Suprapubic skin (tissue), 4 donors: ENCODE data around the gene RYR3. TPM values are rescaled to one million over a fixed set of nuclear protein-coding genes. Genes with fewer than 3 reads are reported as not detected.

Experiments
- DNase-seq, 2 donors: peaks; one replicate each; pipeline ENCODE4 v3.0.0-alpha.2; 2019; ENCODE audit warnings: low spot score in 2 of 2
- H3K27ac ChIP-seq: fragments of 200-600 bp; sonication (generic); one replicate; pipeline ENCODE4 v1.5.1; 2019
- H3K27me3 ChIP-seq: fragments of 200-600 bp; sonication (generic); one replicate; pipeline ENCODE4 v1.5.1; 2019
- H3K36me3 ChIP-seq: fragments of 200-600 bp; sonication (generic); one replicate; pipeline ENCODE4 v1.5.1; 2019
- H3K4me1 ChIP-seq: fragments of 200-600 bp; sonication (generic); one replicate; pipeline ENCODE4 v1.5.1; 2019
- H3K4me3 ChIP-seq: fragments of 200-600 bp; sonication (generic); one replicate; pipeline ENCODE4 v1.5.1; 2019; ENCODE audit warnings: mild to moderate bottlenecking
- H3K9me3 ChIP-seq: fragments of 200-600 bp; sonication (generic); one replicate; pipeline ENCODE4 v1.5.1; 2019
- EP300 ChIP-seq: sonication (generic); formaldehyde crosslinking; IDR thresholded peaks from one replicate; pipeline ENCODE4 v1.6.1; 2017; ENCODE audit warnings: antibody characterized with exemption
- POLR2A ChIP-seq, 2 donors: fragments of 450-650 bp; IDR thresholded peaks; one replicate each; pipeline ENCODE4 v1.6.1; 2017; ENCODE audit warnings: antibody characterized with exemption in 2 of 2, mild to moderate bottlenecking in 2 of 2, moderate library complexity in 2 of 2
- POLR2AphosphoS5 ChIP-seq, 3 donors: sonication (generic); formaldehyde crosslinking; IDR thresholded peaks; one replicate each; pipeline ENCODE4 v1.6.1; 2017; ENCODE audit warnings: antibody characterized with exemption in 3 of 3
- WGBS: methylation state at CpG from one replicate; pipeline ENCODE4 v1.1.5; 2018; 5-methylcytosine and 5-hydroxymethylcytosine counted together
- total RNA-seq, 4 donors: library from RNA; depleted of rRNA; stranded (reverse); fragments of >200 nt; gene quantifications; one replicate each; pipeline ENCODE4 v1.1.0, GENCODE V29; 2016
- TF ChIP-seq, protein P1 (sequence below), 2 donors: fragments of 200-600 bp in 1 of 2; fragments of 450-650 bp in 1 of 2; sonication (generic) in 1 of 2; IDR thresholded peaks; one replicate each; pipeline ENCODE4 v1.5.1; 2016 to 2019; ENCODE audit warnings: antibody characterized with exemption in 2 of 2, mild to moderate bottlenecking in 1 of 2, moderate library complexity in 1 of 2

The RYR3 gene
- total RNA-seq, 4 donors from 2014 or later: 0.38 to 2.0 (median 0.80) TPM

DNA sequence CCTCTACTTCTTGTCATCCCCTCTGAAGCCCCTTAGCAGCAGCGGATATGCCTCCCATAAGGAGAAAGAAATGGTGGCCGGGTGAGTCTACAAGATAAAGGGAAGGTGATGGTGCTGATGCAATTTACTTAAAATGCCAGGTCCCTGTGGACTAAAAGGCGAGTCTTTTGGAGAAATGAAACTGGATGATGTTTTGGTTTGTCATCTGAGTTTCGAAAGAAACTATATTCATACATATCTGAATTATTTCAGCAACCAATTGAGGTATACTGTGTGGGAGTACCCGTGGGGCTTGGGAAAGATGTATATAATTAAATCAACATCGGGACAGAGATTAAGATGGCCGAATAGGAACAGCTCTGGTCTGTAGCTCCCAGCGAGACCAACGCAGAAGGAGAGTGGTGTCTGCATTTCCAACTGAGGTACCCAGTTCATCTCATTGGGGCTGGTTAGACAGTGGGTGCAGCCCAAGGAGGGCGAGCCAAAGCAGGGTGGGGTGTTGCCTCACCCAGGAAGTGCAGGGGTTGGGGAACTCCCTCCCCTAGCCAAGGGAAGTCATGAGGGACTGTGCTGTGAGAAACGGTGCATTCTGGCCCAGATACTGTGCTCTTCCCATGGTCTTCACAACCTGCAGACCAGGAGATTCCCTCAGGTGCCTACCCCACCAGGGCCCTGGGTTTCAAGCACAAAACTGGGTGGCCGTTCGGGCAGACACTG is 446.9 kb downstream of the RYR3 start:
- no peak for DNase-seq
- Histone ChIP-seq H3K4me1 (no peaks in the 10 kb centered on the region), H3K27ac (no peak overlapping the region), H3K9me3 (no peaks in the 10 kb centered on the region), H3K36me3 (no peaks in the 10 kb centered on the region), H3K27me3 (peaks cover 4% of the 10 kb centered on the region), H3K4me3 (no peak overlapping the region)
- WGBS: 82% methylated on average over 11 of the region's 13 CpGs
- no peak for TF ChIP-seq EP300
- no peak for TF ChIP-seq POLR2AphosphoS5 (IDR thresholded peaks at IDR 0.05)
- TF ChIP-seq POLR2A (IDR thresholded peaks at IDR 0.05): no peak
- TF ChIP-seq, protein P1, sequence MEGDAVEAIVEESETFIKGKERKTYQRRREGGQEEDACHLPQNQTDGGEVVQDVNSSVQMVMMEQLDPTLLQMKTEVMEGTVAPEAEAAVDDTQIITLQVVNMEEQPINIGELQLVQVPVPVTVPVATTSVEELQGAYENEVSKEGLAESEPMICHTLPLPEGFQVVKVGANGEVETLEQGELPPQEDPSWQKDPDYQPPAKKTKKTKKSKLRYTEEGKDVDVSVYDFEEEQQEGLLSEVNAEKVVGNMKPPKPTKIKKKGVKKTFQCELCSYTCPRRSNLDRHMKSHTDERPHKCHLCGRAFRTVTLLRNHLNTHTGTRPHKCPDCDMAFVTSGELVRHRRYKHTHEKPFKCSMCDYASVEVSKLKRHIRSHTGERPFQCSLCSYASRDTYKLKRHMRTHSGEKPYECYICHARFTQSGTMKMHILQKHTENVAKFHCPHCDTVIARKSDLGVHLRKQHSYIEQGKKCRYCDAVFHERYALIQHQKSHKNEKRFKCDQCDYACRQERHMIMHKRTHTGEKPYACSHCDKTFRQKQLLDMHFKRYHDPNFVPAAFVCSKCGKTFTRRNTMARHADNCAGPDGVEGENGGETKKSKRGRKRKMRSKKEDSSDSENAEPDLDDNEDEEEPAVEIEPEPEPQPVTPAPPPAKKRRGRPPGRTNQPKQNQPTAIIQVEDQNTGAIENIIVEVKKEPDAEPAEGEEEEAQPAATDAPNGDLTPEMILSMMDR (IDR thresholded peaks at IDR 0.05): no peak

- no peaks in the 10 kb centered on the region for H3K36me3 ChIP-seq
- H3K4me1 ChIP-seq: no peaks in the 10 kb centered on the region
- no peak for DNase-seq
- TF ChIP-seq, protein P1 (IDR thresholded peaks at IDR 0.05): no peak
- TF ChIP-seq POLR2A (IDR thresholded peaks at IDR 0.05) (no peak), EP300 (no peak), POLR2AphosphoS5 (IDR thresholded peaks at IDR 0.05) (no peak)
- 80% methylated on average over 7 of the region's 7 CpGs for WGBS
- no peak overlapping the region for H3K4me3 ChIP-seq
- H3K9me3 ChIP-seq: no peaks in the 10 kb centered on the region
- H3K27ac ChIP-seq: no peak overlapping the region
- no peaks in the 10 kb centered on the region for H3K27me3 ChIP-seq
These were observed 455.6 kb downstream of the RYR3 start for GRCh38 chr15:33766389-33766788.

- 82% methylated on average over 6 of the region's 6 CpGs for WGBS
- no peak overlapping the region for H3K4me3 ChIP-seq
- H3K36me3 ChIP-seq: no peaks in the 10 kb centered on the region
- H3K4me1 ChIP-seq: no peaks in the 10 kb centered on the region
- H3K27ac ChIP-seq: no peak overlapping the region
- no peaks in the 10 kb centered on the region for H3K27me3 ChIP-seq
- no peak for DNase-seq
- H3K9me3 ChIP-seq: no peaks in the 10 kb centered on the region
- TF ChIP-seq POLR2AphosphoS5 (IDR thresholded peaks at IDR 0.05): no peak
- no peak for TF ChIP-seq POLR2A (IDR thresholded peaks at IDR 0.05)
- TF ChIP-seq EP300: no peak
- TF ChIP-seq, protein P1 (IDR thresholded peaks at IDR 0.05): no peak
These were observed 458.0 kb downstream of the RYR3 start for GRCh38 chr15:33768670-33769190.

GRCh38 chr15:33773969-33774368 is 463.2 kb downstream of the RYR3 start:
- Histone ChIP-seq H3K27ac (no peak overlapping the region), H3K9me3 (no peaks in the 10 kb centered on the region), H3K4me1 (no peaks in the 10 kb centered on the region), H3K36me3 (no peaks in the 10 kb centered on the region), H3K27me3 (no peaks in the 10 kb centered on the region), H3K4me3 (no peak overlapping the region)
- TF ChIP-seq POLR2A (IDR thresholded peaks at IDR 0.05) (no peak), POLR2AphosphoS5 (IDR thresholded peaks at IDR 0.05) (no peak), EP300 (no peak)
- TF ChIP-seq, protein P1 (IDR thresholded peaks at IDR 0.05): no peak
- 57% methylated on average over 3 of the region's 3 CpGs for WGBS
- DNase-seq: no peak

DNA sequence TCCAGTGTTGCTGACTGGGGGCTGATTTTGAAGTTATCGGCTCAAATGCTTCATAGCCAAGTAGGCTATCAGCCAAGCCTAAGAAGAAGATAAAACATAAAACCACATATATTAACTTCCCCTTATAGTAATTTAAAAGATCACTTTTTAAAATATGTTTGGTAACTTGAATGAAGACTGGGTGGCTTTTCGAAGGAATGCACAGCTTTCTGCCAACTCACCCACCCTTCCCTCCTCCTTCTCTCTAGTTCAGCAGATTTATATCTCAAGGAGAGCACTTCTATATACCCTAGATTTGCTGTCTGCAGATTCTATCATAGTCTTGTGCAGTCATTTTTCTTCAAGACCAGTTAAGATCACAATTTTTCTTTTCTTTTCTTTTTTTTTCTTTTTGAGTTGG is 468.1 kb downstream of the RYR3 start:
- WGBS: 40% methylated on average over 2 of the region's 2 CpGs
- Histone ChIP-seq H3K4me3 (no peak overlapping the region), H3K9me3 (no peaks in the 10 kb centered on the region), H3K27me3 (no peaks in the 10 kb centered on the region), H3K36me3 (no peaks in the 10 kb centered on the region), H3K27ac (no peak overlapping the region), H3K4me1 (no peaks in the 10 kb centered on the region)
- TF ChIP-seq EP300 (no peak), POLR2AphosphoS5 (IDR thresholded peaks at IDR 0.05) (no peak), POLR2A (IDR thresholded peaks at IDR 0.05) (no peak)
- TF ChIP-seq, protein P1 (IDR thresholded peaks at IDR 0.05): no peak
- no peak for DNase-seq
